Measurements from ENCODE around the gene SLC38A7.

GRCh38 chr16:58661199-58661830 is 23.3 kb downstream of the SLC38A7 start:
- TF ChIP-seq POLR2AphosphoS5 (IDR thresholded peaks at IDR 0.05; ENCODE audit: borderline replicate concordance, low read depth, low read length) = no peak
- TF ChIP-seq EZH2 (IDR thresholded peaks at IDR 0.05) = no peak
- TF ChIP-seq FOXP2 (optimal IDR thresholded peaks at IDR 0.05; ENCODE audit: control extremely low read depth, extremely low read length, insufficient read depth) = no peak
